Central memory CD8-positive, alpha-beta T cell (primary cell): ENCODE measurements around the gene PPFIA3.
"Not testable (repeated sequence)": the region's sequence is repeated elsewhere in the genome, so short reads cannot be mapped to it uniquely, and the experiment has no call there.

Experiments used
- ATAC-seq: fragments of 150-1000 bp; cut with Tn5 transposase; replicated peaks from 2 replicates; pipeline ENCODE4 v1.10.0; 2022; ENCODE audit warnings: mild to moderate bottlenecking, moderate FRiP score, moderate number of reproducible peaks; ENCODE audit not compliant: poor library complexity, severe bottlenecking; ENCODE audit errors: extremely low read depth
- DNase-seq, 2 donors: peaks; one replicate each; pipeline ENCODE4 v3.0.0; 2021; ENCODE audit warnings: low spot score in 2 of 2
- H3K27ac Mint-ChIP-seq: one replicate; pipeline ENCODE4 v1.8.0; 2022; ENCODE audit warnings: low read depth, mild to moderate bottlenecking, moderate library complexity, mixed read lengths
- H3K27me3 Mint-ChIP-seq: one replicate; pipeline ENCODE4 v1.8.0; 2022; ENCODE audit warnings: mixed read lengths
- H3K36me3 Mint-ChIP-seq: one replicate; pipeline ENCODE4 v1.8.0; 2022; ENCODE audit warnings: mild to moderate bottlenecking, moderate library complexity, mixed read lengths; ENCODE audit not compliant: insufficient read depth
- H3K4me1 Mint-ChIP-seq: one replicate; pipeline ENCODE4 v1.8.0; 2022; ENCODE audit warnings: mixed read lengths
- H3K4me3 Mint-ChIP-seq: one replicate; pipeline ENCODE4 v1.8.0; 2022; ENCODE audit warnings: mild to moderate bottlenecking, moderate library complexity, mixed read lengths
- H3K9me3 Mint-ChIP-seq: one replicate; pipeline ENCODE4 v1.8.0; 2022; ENCODE audit warnings: mixed read lengths

PPFIA3 gene

GRCh38 chr19:49119411-49120324 lies at the start of gene PPFIA3:
PPFIA3 (plus strand) TSS chr19:49119544; CDS start chr19:49127874, 8,330 bp downstream.
- H3K36me3 Mint-ChIP-seq, result peaks cover 12% of the 10 kb centered on the region
- no peaks in the 10 kb centered on the region for H3K27me3 Mint-ChIP-seq
- H3K4me3 Mint-ChIP-seq, result peak within 1 kb of the TSS; percentile 78
- DNase-seq, result no peak
- ATAC-seq, result no peak
- no peaks in the 10 kb centered on the region for H3K9me3 Mint-ChIP-seq
- H3K27ac Mint-ChIP-seq, result peak within 1 kb of the TSS; percentile 83
- H3K4me1 Mint-ChIP-seq, result peaks cover 30% of the 10 kb centered on the region

DNA sequence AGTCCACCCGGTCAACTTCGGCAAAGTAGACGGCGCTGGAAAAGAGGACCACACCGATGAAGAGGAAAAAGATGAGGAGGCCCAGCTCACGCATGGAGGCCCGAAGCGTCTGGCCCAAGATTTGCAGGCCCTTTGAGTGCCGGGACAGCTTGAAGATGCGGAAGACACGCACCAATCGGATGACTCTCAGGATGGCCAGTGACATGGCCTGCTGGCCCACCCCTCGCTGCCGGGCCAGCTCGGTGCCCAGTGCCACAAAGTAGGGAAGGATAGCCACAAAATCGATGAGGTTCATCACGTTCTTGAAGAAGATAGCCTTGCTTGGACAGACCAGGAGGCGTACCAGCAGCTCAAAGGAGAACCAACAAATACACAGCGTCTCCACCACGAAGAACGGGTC lies 48.9 kb upstream of the PPFIA3 start:
- DNase-seq (no peak), ATAC-seq (no peak)
- peaks cover 16% of the 10 kb centered on the region for H3K4me1 Mint-ChIP-seq
- peaks cover 2% of the 10 kb centered on the region for H3K36me3 Mint-ChIP-seq
- H3K4me3 Mint-ChIP-seq, result no peak overlapping the region
- peaks cover 83% of the 10 kb centered on the region for H3K27me3 Mint-ChIP-seq
- no peaks in the 10 kb centered on the region for H3K9me3 Mint-ChIP-seq
- no peak overlapping the region for H3K27ac Mint-ChIP-seq

DNA sequence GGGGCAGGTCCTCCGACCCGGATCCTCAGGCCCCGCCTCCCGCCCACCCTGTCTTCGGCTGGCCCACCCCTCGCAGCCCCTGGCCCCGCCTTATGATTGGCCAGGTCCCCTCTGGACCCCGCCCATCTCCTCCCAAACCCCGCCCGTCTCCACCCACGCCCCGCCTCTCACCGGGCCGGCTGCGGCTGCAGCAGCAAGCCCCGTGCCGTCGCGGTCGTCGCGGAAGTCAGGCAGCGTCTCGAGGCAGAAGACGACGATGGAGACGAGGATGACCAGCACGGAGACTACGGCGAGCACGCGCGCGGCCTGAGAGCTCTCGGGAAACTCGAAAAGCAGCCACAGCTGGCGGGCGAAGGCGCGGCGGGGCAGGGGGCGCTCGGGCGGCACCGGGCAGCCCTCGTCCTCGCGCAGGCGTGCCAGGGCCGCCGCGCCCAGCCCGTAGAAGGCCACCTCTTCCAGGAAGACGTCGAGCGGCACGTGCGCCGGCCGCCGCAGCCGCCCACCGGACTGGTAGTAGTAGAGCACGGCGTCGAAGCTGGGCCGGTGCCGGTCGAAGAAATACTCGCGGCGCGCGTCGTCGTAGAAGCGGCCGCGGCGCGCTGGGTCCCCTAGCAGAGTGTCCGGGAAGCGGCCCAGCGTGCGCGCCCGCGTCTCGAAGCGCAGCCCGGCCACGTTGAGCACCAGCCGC lies 47.3 kb upstream of the PPFIA3 start:
- DNase-seq (no peak), ATAC-seq (no peak)
- Mint-ChIP-seq H3K36me3 (peaks cover 4% of the 10 kb centered on the region), H3K27ac (no peak overlapping the region), H3K4me3 (no peak overlapping the region), H3K4me1 (peaks cover 17% of the 10 kb centered on the region), H3K27me3 (peaks cover 79% of the 10 kb centered on the region), H3K9me3 (no peaks in the 10 kb centered on the region)

DNA sequence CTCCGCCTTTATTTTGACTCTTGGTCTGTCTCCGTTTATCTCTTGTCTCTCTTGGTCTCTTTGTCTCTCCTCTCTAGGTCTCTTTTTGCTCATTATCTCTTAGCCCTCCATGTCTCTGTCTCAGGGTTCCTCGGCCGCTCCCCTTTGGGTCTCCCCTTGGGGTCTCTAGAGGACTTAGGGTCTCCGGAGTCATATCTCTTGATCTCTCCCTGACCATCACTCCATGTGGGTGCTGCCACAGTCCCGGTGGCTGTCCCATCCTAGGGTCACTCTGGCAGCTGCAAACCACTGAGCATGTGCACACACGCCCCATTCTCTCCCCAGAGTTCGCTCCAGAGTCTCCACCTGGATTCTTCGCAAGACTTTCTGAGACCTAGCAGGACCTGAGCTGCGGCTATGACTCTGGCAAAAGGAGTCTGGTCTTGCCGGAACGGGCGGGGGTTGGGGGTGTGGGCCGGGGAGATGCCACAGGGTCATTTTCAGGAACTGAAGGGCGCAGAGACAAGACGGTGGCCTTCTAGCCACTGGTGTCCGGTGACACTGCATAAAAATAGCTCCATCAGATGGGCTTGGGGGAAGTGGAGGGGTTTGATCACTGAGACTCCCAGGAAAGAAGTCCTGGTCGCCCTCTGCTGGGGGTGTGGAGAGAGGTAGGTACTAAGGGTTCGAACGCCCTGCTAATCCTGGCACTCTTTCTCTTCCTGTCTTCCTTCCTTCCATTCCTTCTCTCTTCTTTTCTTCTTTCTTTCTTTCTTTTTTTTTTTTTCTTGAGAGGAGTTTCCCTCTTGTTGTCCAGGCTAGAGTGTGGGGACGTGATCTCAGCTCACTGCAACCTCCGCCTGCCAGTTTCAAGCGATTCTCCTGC lies 45.6 kb upstream of the PPFIA3 start:
- no peak overlapping the region for H3K27ac Mint-ChIP-seq
- peak overlapping the region; percentile 51 for H3K4me3 Mint-ChIP-seq
- peaks cover 17% of the 10 kb centered on the region for H3K4me1 Mint-ChIP-seq
- DNase-seq, result no peak
- peaks cover 67% of the 10 kb centered on the region for H3K27me3 Mint-ChIP-seq
- H3K9me3 Mint-ChIP-seq, result no peaks in the 10 kb centered on the region
- H3K36me3 Mint-ChIP-seq, result peaks cover 4% of the 10 kb centered on the region
- no peak for ATAC-seq

- peaks cover 56% of the 10 kb centered on the region for H3K27me3 Mint-ChIP-seq
- ATAC-seq, H3K27ac Mint-ChIP-seq, H3K4me3 Mint-ChIP-seq, DNase-seq, H3K36me3 Mint-ChIP-seq, H3K9me3 Mint-ChIP-seq: not testable (repeated sequence)
- H3K4me1 Mint-ChIP-seq, result peaks cover 17% of the 10 kb centered on the region
Measured at GRCh38 chr19:49074869-49075268, 44.5 kb upstream of the PPFIA3 start.

DNA sequence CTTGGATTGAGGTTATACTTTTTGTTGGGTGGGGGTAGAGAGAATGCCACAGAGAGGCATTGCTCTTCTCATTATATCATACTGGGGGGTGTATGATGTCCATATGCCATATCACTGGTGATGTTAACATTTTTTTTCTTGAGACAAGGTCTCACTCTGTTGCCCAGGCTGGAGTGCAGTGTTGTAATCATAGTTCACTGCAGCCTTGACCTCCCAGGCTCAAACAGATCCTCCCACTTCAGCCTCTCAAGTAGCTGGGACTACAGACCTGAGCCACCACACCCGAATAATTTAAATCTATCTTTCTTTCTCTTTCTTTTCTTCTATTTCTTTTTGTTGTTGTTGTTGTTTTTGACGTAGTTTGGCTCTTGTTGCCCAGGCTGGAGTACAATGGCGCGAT lies 39.0 kb upstream of the PPFIA3 start:
- Mint-ChIP-seq H3K9me3 (no peaks in the 10 kb centered on the region), H3K27ac (no peak overlapping the region), H3K27me3 (peaks cover 12% of the 10 kb centered on the region), H3K4me1 (peaks cover 7% of the 10 kb centered on the region), H3K36me3 (peaks cover 8% of the 10 kb centered on the region), H3K4me3 (no peak overlapping the region)
- ATAC-seq, result no peak
- DNase-seq, result no peak

GRCh38 chr19:49081273-49081672 lies 38.1 kb upstream of the PPFIA3 start:
- peaks cover 3% of the 10 kb centered on the region for H3K27me3 Mint-ChIP-seq
- ATAC-seq (no peak), DNase-seq (no peak)
- H3K27ac Mint-ChIP-seq, result no peak overlapping the region
- no peaks in the 10 kb centered on the region for H3K9me3 Mint-ChIP-seq
- H3K4me1 Mint-ChIP-seq, result peaks cover 9% of the 10 kb centered on the region
- H3K4me3 Mint-ChIP-seq, result no peak overlapping the region
- H3K36me3 Mint-ChIP-seq, result peaks cover 15% of the 10 kb centered on the region

DNA sequence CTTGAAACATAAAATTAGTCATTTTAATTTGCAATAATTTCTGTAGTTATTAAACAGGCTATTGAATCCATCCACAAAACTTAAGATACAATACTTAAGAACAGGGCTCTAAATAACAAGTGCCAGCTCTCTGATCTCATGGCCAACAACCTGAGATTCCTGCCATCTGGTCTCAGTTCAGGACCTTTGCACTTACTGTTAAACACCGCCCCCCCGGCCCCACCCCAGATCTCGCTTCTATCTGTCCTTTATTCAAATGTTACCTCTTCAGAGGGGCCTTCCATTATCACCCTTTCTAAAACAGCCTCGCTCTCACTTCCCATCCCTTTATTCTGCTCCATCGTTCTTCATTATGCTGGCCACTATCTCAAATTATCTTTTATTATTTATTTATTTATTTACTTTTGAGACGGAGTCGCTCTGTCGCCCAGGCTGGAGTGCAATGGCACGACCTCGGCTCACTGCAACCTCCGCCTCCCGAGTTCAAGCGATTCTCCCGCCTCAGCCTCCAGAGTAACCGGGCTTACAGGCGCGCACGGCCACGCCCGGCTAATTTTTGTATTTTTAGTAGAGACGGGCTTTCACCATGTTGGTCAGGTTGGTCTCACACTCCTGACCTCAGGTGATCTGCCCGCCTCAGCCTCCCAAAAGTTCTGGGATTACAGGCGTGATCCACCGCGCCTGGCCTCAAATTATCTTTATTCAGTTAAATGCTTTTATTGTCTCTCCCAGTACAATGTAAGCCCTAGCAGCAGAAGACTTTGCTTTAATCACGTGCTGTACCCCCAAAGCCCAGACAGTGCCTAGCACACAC lies 34.9 kb upstream of the PPFIA3 start:
- Mint-ChIP-seq H3K27me3 (no peaks in the 10 kb centered on the region), H3K36me3 (peaks cover 28% of the 10 kb centered on the region), H3K4me3 (peak overlapping the region; percentile 94), H3K9me3 (no peaks in the 10 kb centered on the region), H3K27ac (peak overlapping the region; percentile 96), H3K4me1 (peaks cover 27% of the 10 kb centered on the region)
- ATAC-seq (no peak), DNase-seq (peak in 1 of 2 donors; percentile 24)

DNA sequence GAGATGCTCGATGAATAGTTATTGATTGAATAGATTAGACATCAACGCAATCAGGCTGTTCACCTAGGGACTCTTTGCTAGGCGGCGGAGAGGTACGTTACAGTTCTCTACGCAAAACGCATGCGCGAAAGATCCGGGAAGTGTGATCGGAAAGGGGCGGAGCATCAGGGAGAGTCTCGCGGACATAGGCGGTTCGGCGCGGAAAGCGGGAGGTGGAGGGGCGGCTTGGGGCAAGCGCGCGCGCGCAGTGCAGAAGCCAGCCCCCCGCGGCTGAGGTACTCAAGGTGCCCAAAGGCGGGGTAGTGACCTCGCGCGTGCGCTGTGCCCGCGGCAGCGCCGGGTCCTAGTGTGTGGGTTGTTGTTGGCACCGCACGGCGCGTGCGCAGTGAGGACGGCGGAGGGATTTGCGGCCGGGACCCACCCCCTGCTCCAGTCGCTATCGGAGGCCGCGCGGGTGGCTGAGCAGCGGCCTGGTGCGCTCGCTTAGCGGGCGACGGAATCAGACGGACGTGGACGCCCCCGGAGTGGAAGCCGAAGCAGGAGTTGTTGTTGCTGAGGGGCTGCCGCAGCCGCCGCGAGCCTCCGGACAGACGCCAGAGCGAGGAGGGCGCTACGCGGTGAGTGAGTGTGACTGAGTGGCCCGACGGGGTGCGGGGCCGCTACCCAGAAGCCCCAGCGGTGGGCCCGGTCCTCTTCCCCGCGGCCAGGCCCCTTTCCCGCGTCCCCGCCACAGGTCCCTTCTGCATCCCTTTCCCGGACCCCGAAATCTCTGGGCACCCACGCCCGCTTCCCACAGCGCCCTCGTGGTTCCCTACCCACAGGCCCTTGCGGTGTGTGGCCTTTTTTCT lies 34.1 kb upstream of the PPFIA3 start, which contains the start of gene SNRNP70:
TSS of gene SNRNP70 (plus strand) at position 432 of the 848 bp plus-strand sequence. CDS start 964 bp downstream, outside the sequence.
- H3K36me3 Mint-ChIP-seq, result peaks cover 34% of the 10 kb centered on the region
- H3K27ac Mint-ChIP-seq, result peak within 1 kb of the TSS; percentile 96
- no peaks in the 10 kb centered on the region for H3K9me3 Mint-ChIP-seq
- peaks cover 31% of the 10 kb centered on the region for H3K4me1 Mint-ChIP-seq
- DNase-seq (peak; percentile 98 to 99), ATAC-seq (peak; percentile 93)
- peak within 1 kb of the TSS; percentile 94 for H3K4me3 Mint-ChIP-seq
- H3K27me3 Mint-ChIP-seq, result no peaks in the 10 kb centered on the region

DNA sequence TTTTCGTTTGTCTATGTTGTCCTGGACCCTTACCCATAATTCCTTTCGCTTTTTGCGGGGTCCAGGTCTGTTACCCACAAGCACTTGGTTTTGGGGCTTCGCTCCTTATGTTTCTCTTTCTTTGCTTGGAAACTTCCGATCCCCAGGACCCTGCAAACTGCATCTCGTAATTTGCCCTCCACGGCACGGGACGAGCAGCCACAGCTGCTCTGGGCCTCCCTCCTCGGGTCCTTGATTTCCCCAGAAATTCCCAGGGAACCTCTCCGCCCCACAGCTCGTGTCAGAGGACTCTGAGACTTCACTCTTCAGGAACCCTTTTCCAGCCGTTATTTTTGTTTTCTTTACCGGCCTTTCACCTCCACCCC lies 33.5 kb upstream of the PPFIA3 start:
- peak overlapping the region; percentile 94 for H3K4me3 Mint-ChIP-seq
- ATAC-seq, result no peak
- H3K4me1 Mint-ChIP-seq, result peaks cover 37% of the 10 kb centered on the region
- peaks cover 40% of the 10 kb centered on the region for H3K36me3 Mint-ChIP-seq
- no peaks in the 10 kb centered on the region for H3K9me3 Mint-ChIP-seq
- no peaks in the 10 kb centered on the region for H3K27me3 Mint-ChIP-seq
- DNase-seq, result no peak
- peak overlapping the region; percentile 96 for H3K27ac Mint-ChIP-seq

DNA sequence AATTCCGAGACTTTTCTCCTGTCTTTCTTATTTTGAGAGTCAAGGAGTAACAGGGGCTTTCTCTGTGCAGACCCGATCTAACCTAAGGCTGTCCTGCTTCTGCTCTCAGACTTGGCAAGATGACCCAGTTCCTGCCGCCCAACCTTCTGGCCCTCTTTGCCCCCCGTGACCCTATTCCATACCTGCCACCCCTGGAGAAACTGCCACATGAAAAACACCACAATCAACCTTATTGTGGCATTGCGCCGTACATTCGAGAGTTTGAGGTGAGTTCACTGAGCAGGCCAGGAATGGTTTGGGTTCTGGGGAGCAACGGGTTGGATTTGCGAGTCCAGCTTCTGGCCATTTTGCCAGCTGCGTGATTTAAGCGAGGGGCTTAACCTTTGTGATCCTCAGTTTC lies 33.0 kb upstream of the PPFIA3 start:
- no peak for ATAC-seq
- DNase-seq, result no peak
- H3K9me3 Mint-ChIP-seq, result no peaks in the 10 kb centered on the region
- H3K27ac Mint-ChIP-seq, result peak overlapping the region; percentile 96
- no peaks in the 10 kb centered on the region for H3K27me3 Mint-ChIP-seq
- H3K4me1 Mint-ChIP-seq, result peaks cover 41% of the 10 kb centered on the region
- peak overlapping the region; percentile 94 for H3K4me3 Mint-ChIP-seq
- peaks cover 44% of the 10 kb centered on the region for H3K36me3 Mint-ChIP-seq
